HG03066 (cell line): ENCODE measurements around the gene SNRNP27.
"Not testable (repeated sequence)": the region's sequence is repeated elsewhere in the genome, so short reads cannot be mapped to it uniquely, and the experiment has no call there.

Experiments
- ATAC-seq: cut with Tn5 transposase; IDR thresholded peaks from one replicate; pipeline ENCODE4 v1.9.1; 2021; ENCODE audit warnings: low read depth; ENCODE audit not compliant: unreplicated experiment

SNRNP27 gene

GRCh38 chr2:69893684-69894551, at the start of gene SNRNP27:
SNRNP27 (plus strand) TSS chr2:69893956; CDS start chr2:69893985, 29 bp downstream.
- peak; percentile 74 for ATAC-seq

GRCh38 chr2:69843993-69844392, 49.8 kb upstream of the SNRNP27 start:
- ATAC-seq = no peak

GRCh38 chr2:69844560-69844959, 49.2 kb upstream of the SNRNP27 start:
- ATAC-seq = no peak

GRCh38 chr2:69846182-69847067, 47.3 kb upstream of the SNRNP27 start:
- ATAC-seq = no peak

- ATAC-seq = no peak
These were observed 46.5 kb upstream of the SNRNP27 start for GRCh38 chr2:69847068-69847828.

GRCh38 chr2:69848186-69848790, 45.5 kb upstream of the SNRNP27 start:
- ATAC-seq = no peak

- ATAC-seq = no peak
These were observed 35.5 kb upstream of the SNRNP27 start for GRCh38 chr2:69858261-69858660.

- no peak for ATAC-seq
These were observed 30.5 kb upstream of the SNRNP27 start for GRCh38 chr2:69863298-69863697.

GRCh38 chr2:69888451-69888850, 5.3 kb upstream of the SNRNP27 start:
- ATAC-seq = no peak

GRCh38 chr2:69889302-69889701, 4.5 kb upstream of the SNRNP27 start:
- ATAC-seq = no peak

GRCh38 chr2:69890881-69891280, 2.9 kb upstream of the SNRNP27 start:
- no peak for ATAC-seq

GRCh38 chr2:69892838-69893424, 825 bp upstream of the SNRNP27 start:
- not testable (repeated sequence) for ATAC-seq

GRCh38 chr2:69894737-69895136, 981 bp downstream of the SNRNP27 start:
- not testable (repeated sequence) for ATAC-seq

- no peak for ATAC-seq
These were observed 8.6 kb downstream of the SNRNP27 start for GRCh38 chr2:69902213-69902922.

- ATAC-seq = no peak
These were observed 13.5 kb downstream of the SNRNP27 start for GRCh38 chr2:69907216-69907615.

- no peak for ATAC-seq
These were observed 18.3 kb downstream of the SNRNP27 start for GRCh38 chr2:69911985-69912563.

GRCh38 chr2:69914164-69914949, 20.6 kb downstream of the SNRNP27 start:
- ATAC-seq = peak; percentile 88
